Measurements from ENCODE around the gene FGF14. TPM values are rescaled to one million over a fixed set of nuclear protein-coding genes. Genes with fewer than 3 reads are reported as not detected.

The FGF14 gene
- total RNA-seq, 1 experiment from 2014 or later: 0.22 TPM

DNA sequence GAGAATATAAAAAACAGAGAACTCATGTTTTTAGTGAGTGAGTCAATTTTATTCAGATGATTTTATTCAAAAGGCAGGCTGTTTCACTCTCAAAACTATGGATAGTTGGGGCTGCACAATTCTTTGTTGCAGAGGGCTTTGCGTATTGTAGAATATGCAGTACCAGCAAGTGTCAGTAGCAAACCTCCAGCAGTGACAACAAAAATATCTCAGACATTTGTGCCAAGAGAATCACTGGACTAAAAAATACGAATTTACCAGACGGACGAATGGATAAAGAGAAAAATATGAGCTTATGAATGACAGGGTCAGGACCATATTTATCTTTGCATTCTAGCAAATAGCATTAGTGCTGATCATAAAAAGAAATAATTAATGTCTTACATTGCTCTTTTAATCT lies 359.1 kb downstream of the FGF14 start:
- Histone ChIP-seq H3K27ac (ENCODE audit: insufficient read length, low read depth, low read length) (no peak overlapping the region), H2BK12ac (ENCODE audit: insufficient read length, low read depth, low read length) (no peak overlapping the region), H2AK5ac (ENCODE audit: insufficient read length, low read length) (no peak overlapping the region), H3K9ac (ENCODE audit: extremely low read depth, insufficient read length, low read length) (no peak overlapping the region), H3K23ac (ENCODE audit: insufficient read length, low read depth, low read length) (no peak overlapping the region), H3K4ac (ENCODE audit: low read depth, low read length) (no peak overlapping the region), H3K27me3 (ENCODE audit: insufficient read depth, low read length) (no peaks in the 10 kb centered on the region), H3K23me2 (ENCODE audit: insufficient read length, low read depth, low read length, poor library complexity, severe bottlenecking) (no peaks in the 10 kb centered on the region), H3K18ac (ENCODE audit: insufficient read length, low read depth, low read length) (no peak overlapping the region), H3T11ph (ENCODE audit: low read length) (no peak overlapping the region), H4K5ac (ENCODE audit: insufficient read length, low read depth, low read length) (no peak overlapping the region), H4K91ac (ENCODE audit: insufficient read length, low read depth, low read length) (no peak overlapping the region), H3K9me3 (ENCODE audit: control insufficient read depth, low read depth, low read length) (no peaks in the 10 kb centered on the region), H3K56ac (ENCODE audit: insufficient read length, low read depth, low read length) (no peak overlapping the region), H3K4me1 (ENCODE audit: insufficient read depth, low read length) (no peaks in the 10 kb centered on the region), H2BK15ac (ENCODE audit: low read depth, low read length) (no peak overlapping the region), H2BK20ac (ENCODE audit: low read depth, low read length, poor library complexity, severe bottlenecking) (no peak overlapping the region), H2AFZ (ENCODE audit: low read length) (no peak overlapping the region), H3K79me1 (ENCODE audit: insufficient read depth, low read depth, low read length, poor library complexity, severe bottlenecking) (no peaks in the 10 kb centered on the region), H4K8ac (replicated peaks; ENCODE audit: insufficient read length, low read depth, low read length) (no peak overlapping the region), H3K4me2 (ENCODE audit: insufficient read depth, insufficient read length, low read length) (no peak overlapping the region), H2BK5ac (ENCODE audit: insufficient read length, low read length) (no peak overlapping the region), H3K79me2 (ENCODE audit: insufficient read depth, low read length) (no peaks in the 10 kb centered on the region), H3K14ac (ENCODE audit: insufficient read depth, low read length) (no peak overlapping the region), H2BK120ac (ENCODE audit: low read depth, low read length, poor library complexity, severe bottlenecking) (no peak overlapping the region), H4K20me1 (ENCODE audit: control insufficient read depth, insufficient read depth, insufficient read length) (peaks cover 2% of the 10 kb centered on the region)
- no peaks in the 10 kb centered on the region for H3K36me3 Mint-ChIP-seq (ENCODE audit: insufficient read depth in 1 of 3, low read depth in 3 of 3)
- DNase-seq: no peak
- 0 out of 5 replicates have a peak, but pooled peaks cover 0 to 3% of the 10 kb centered on the region in 2 experiments for H3K9me3 Mint-ChIP-seq
- WGBS (ENCODE audit: extremely low coverage, insufficient read length, low lambda C conversion rate): no CpG with 5 or more reads among the region's 4 CpGs
- no peaks in the 10 kb centered on the region for H3K27me3 Mint-ChIP-seq (ENCODE audit: low read depth)
- TF ChIP-seq, protein P1, sequence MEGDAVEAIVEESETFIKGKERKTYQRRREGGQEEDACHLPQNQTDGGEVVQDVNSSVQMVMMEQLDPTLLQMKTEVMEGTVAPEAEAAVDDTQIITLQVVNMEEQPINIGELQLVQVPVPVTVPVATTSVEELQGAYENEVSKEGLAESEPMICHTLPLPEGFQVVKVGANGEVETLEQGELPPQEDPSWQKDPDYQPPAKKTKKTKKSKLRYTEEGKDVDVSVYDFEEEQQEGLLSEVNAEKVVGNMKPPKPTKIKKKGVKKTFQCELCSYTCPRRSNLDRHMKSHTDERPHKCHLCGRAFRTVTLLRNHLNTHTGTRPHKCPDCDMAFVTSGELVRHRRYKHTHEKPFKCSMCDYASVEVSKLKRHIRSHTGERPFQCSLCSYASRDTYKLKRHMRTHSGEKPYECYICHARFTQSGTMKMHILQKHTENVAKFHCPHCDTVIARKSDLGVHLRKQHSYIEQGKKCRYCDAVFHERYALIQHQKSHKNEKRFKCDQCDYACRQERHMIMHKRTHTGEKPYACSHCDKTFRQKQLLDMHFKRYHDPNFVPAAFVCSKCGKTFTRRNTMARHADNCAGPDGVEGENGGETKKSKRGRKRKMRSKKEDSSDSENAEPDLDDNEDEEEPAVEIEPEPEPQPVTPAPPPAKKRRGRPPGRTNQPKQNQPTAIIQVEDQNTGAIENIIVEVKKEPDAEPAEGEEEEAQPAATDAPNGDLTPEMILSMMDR (conservative IDR thresholded peaks at IDR 0.05): no peak
- no peak overlapping the region for H3K4me3 Mint-ChIP-seq
- H3K27ac Mint-ChIP-seq: no peak overlapping the region
- H3K4me1 Mint-ChIP-seq: peaks cover 0 to 2% of the 10 kb centered on the region in 2 experiments; a peak in 1 of 4 replicates

Measured in H9 (cell line).